HG03097 (cell line): Measurements from ENCODE around the gene S1PR1.
"Not testable (repeated sequence)": the region's sequence is repeated elsewhere in the genome, so short reads cannot be mapped to it uniquely, and the experiment has no call there.

Experiments used
- ATAC-seq: cut with Tn5 transposase; IDR thresholded peaks from one replicate; pipeline ENCODE4 v1.9.1; 2021; ENCODE audit not compliant: unreplicated experiment, low FRiP score

Gene S1PR1

DNA sequence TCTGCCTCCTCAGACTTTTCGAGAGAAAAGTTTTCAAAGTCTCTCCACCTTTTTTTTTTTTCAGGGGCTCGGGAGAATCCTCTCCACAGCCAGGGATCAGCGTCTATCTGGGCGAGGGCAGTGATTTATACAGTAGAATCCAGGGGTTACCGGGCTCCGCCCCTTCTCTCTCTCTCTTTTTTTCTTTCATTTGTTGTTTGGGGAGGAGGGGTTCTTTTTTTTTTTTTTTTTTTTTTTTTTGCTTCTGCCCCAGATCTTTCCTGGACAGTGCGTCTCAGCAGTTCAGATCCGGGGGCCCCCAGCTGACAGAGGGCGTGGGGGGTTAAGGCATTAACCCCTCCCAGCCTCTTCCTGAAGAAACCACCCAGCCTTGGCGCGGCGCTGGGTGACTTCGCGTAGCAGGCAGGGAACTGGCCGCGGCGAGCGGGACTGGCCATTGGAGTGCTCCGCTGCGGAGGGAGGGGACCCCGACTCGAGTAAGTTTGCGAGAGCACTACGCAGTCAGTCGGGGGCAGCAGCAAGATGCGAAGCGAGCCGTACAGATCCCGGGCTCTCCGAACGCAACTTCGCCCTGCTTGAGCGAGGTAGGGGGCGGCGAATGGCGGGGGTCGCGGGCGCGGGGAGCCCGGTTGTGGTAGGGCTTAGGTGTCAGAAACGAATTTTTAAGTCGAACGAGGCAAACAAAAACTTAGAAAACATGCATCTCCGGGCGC lies at the start of gene S1PR1:
TSS of gene S1PR1 (plus strand) at position 504 of the 713 bp plus-strand sequence. CDS start 1,966 bp downstream, outside the sequence.
- peak; percentile 14 for ATAC-seq

DNA sequence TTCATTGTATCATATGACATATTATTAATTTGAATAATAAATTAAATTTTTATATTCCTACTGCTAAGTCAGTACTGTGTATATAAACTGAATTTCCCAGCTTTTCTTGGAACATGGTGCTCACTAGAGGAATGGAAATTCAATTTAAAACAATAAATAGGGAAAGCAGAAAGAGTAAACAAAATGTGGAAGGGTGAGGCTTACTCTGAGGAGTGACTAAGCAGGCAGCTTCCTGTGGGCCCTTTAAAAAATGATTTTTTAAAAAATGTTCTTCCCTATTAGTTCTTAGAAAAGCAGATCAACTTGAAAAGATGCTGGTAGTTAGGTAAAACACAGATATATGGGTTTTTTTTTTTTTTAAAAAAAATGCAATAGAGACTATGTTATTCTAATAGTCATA lies 49.5 kb upstream of the S1PR1 start:
- ATAC-seq, result no peak

DNA sequence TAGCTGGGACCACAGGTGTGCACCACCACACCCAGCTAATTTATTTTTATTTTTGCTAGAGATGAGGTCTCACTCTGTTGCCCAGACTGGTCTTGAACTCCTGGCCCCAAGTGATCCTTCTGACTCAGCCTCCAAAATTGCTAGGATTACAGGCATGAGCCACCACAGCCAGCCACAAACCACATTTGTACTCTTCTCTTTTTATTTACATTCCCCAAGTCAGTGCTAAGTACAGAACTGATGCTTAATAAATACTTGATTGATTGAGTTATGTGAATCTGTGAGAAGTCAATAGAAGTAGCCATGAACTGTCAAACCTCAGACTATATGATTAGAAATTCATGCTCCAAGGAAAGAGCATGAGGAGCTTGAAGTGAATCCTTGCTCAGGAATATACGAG lies 48.5 kb upstream of the S1PR1 start:
- ATAC-seq, result no peak

DNA sequence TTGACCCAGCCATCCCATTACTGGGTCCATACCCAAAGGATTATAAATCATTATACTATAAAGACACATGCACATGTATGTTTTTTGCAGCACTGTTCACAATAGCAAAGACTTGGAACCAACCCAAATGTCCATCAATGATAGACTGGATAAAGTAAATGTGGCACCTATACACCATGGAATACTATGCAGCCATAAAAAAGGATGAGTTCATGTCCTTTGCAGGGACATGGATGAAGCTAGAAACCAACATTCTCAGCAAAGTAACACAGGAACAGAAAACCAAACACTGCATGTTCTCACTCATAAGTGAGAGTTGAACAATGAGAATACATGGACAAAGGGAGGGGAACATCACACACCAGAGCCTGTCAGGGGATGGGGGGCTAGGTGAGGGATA lies 47.9 kb upstream of the S1PR1 start:
- ATAC-seq, result not testable (repeated sequence)

DNA sequence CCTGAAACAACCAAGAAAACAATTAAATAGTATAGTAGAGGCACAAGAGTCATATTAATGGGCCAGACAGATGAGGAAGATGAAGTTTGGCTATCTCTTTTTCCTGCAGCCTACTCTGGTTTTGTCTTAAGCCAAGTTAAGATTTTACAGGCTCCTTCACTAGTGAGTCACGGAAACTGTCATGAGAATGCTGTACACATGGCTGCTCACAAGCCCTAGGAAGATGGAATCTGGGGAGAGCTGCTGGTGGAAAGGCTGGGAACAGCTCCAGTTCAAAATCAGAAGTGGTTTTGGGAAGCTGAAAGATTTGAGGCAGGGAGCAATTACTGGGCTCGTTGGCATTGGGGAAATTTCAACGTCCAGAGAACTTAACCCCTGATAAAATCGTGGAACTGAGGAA lies 46.4 kb upstream of the S1PR1 start:
- ATAC-seq, result no peak

DNA sequence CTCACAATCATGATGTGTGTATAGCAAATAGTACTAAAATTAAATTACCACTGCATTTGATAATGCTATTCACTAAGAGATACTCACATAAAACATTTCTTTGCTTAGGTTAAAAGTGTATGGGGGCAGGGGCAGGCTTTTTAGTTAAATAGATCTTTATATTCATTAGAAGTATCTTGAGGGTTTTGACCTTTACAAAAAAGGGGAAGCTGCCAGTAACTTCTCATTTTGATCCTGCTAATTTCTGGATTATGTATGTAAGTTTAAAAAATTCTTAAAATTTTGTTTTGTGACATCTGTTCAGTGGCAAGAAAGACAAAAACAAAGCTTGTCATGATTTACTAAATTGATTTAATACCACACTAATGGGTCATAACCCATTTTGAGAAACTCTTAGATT lies 45.8 kb upstream of the S1PR1 start:
- no peak for ATAC-seq

DNA sequence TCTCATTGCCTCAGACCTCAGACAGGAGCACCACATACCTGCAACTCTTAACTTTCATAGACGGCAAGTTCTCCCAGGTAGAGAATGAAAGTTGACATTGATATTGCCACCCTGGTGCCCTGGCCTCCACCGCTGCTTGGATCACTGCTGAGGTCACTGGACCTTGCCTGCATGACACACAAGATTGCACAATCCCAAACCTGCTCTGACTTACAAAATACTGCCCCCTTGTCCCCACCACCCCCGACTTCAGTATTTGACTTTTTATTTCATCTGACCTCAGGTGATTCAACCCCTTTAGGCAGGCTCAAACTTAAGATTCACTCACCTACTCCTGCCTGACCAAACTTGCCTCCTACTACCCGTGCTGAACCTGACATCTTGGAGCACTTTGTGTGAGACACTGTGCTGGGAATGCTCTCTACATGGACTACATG lies 43.1 kb upstream of the S1PR1 start:
- no peak for ATAC-seq

DNA sequence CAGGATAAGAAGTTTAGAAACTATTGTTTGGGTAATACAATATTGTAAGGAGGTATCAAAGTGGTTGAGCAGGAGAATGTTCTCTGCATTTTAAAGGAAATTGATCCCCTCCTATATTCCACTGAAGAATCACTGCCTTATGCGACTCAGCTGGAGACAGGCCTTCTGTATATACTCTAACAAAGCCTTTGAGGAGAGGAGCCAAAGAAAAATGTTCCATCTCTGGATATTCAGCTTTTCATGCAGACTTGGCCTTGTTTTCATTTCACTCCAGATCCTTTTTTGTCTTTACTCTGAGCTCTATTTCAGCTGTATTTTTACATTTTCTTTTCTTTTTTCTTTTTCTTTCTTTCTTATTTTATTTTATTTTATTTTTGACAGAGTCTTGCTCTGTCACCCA lies 42.1 kb upstream of the S1PR1 start:
- ATAC-seq, result no peak

DNA sequence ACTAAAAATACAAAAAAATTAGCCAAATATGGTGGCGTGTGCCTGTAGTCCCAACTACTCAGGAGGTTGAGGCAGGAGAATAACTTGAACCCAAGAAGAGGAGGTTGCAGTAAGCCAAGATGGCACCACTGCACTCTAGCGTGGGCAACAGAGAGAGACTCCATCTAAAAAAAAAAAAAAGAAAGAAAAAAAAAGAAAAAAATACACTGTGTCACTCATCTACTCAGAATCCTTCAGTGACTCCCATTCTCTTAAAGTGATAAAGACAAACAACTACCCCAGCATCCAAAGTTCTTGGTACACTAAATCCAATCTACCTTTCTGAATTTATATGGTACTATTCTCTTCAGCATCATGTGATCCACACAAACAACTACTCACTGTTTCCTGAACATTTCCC lies 40.2 kb upstream of the S1PR1 start:
- no peak for ATAC-seq

DNA sequence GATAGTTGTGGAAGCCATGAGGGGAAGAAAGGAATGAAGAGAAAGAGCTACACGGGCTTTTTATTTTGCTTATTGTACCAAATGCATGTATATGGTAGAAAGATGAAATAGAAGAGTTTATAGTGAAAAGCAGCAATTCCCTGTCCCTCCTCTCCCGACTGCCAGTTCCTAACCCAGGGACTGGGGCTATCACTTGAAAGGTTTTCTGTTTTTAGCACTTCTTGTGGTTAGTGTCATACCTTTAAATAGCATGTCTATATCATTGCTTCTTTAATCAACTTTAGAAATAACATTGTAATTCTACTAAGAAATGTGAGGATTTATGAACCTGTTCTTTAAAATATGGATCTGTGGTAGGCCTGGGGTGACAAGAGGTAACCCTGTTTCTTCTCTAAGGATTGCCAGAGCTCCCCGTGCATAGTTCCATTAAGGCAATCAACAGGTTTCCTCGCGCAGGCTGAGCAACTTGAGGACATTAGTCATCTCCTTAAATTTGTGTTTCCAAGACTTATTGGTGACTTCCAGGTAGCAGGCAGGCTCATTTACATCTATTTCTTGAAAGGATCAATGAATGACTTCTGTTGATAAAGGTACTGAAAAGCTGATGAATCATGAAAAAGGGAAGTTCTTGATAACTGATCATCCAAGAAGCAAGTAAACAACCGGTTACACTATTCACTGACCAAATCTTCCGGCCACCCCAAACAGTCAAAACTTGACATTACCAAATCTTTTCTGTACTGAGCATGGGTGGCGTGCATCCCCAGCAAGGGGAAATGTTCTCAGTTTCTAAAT lies 37.8 kb upstream of the S1PR1 start:
- peak; percentile 95 for ATAC-seq

DNA sequence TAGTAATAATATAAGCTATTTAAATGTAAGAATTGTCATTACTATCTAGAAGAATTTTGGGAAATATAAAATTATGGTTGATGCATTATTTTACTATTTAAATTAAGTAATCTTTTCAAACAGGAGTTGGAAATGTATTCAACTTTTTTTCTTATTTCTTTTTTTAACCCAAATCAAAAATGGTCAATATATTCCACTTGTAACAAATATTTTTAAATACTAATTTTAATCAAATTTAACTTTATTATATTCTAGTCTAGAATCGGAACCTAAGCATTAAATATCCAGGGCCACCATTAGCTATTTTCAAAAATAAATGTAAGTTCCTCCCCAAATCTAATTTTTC lies 37.2 kb upstream of the S1PR1 start:
- no peak for ATAC-seq

DNA sequence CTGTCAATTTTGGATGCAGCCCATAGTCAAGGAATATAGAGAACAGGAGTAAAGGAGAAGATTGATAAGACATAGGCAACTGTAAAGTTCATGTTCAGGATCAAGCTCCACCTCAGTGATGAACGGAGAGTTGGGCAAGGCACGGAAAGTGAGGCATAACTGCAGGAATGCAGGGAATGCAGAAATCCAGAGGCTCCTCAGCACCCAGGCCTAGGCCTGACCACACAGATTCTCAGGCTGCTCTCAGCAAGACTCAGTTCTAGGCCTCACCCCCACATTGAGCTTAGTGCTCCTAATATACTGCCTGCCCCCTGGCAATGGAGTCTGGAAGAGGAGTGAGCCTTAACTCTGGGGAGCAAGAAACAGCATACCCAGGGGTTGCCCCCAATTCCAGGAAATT lies 36.3 kb upstream of the S1PR1 start:
- no peak for ATAC-seq

DNA sequence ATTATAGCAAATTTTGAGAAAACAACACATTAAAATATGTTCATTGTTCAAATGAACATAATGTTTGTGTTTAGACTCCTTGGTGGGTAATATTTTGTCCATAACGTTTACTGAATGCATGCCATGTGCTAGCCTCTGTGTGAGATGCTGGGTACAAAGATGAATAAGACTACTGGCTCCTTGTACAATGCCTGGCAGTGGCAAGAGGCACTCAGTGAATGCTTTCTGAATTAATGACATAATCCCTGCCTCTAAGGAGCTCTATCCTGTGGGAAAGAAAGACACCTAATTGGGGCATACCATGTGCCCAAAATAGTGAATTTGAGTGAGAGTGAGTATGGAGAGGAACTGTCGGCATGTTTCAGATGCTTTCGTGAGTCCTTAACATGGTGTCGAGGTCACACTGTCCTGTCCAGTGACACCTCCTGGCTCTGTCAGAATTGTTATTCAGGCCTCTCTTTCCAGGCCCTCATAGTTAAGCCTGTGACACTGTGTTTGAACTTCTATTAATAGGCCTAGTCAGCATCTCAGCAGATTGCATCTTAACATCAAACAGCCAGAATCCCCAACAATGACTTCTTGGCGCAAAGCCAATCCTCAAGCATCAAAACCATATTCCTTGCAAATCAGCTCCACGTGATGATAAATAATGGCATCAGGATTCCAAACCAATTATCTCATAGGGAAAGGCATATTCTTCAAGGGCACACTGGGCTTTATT lies 32.8 kb upstream of the S1PR1 start:
- no peak for ATAC-seq

DNA sequence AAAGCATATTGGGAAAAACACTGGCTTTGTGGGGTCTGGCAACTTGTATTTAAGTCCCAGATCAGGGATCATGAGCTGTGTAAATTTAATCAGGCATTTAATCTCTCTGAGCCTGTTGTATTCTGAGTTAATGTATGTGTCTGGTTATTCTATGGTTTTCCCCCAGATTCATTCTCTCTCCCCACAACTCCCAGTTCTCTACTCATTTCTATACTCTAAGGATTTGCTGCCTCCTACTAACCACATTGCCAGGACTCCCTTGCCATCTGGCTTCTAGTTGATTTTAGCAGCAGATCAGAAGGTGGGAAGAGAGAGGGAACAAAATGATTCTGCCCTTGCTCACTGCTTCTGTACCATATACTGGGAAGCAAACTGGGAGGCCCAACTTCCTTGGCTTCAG lies 31.4 kb upstream of the S1PR1 start:
- ATAC-seq, result no peak

DNA sequence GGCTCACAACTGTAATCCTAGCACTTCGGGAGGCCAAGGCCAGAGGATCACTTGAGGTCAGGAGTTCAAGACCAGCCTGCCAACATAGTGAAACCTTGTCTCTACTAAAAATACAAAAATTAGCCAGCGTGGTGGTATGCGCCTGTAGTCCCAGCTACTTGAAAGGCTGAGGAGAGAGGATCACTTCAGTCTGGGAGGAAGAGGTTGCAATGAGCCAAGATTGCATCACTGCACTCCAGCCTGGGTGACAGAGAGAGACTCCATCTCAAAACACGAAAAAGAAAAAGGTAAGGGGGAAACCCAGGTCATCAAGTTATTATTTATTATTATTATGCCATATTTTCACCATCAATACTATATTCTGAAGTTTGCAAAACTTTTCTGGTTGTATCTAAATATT lies 30.7 kb upstream of the S1PR1 start:
- not testable (repeated sequence) for ATAC-seq

DNA sequence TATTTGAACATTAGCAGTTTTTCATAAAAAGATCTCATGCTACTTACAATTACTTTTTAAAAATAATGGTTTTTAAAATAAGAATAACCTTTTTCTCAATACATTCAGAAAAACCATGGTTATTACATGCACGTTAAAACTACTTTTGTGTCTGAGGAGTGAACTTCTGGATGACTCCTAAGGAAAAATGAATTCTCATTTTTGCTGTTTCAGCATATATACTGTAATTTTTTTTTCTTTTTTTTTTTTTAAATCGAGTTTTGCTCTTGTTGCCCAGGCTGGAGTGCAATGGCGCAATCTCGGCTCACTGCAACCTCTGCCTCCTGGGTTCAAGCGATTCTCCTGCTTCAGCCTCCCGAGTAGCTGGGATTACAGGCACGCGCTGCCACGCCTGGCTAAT lies 29.5 kb upstream of the S1PR1 start:
- ATAC-seq, result not testable (repeated sequence)

DNA sequence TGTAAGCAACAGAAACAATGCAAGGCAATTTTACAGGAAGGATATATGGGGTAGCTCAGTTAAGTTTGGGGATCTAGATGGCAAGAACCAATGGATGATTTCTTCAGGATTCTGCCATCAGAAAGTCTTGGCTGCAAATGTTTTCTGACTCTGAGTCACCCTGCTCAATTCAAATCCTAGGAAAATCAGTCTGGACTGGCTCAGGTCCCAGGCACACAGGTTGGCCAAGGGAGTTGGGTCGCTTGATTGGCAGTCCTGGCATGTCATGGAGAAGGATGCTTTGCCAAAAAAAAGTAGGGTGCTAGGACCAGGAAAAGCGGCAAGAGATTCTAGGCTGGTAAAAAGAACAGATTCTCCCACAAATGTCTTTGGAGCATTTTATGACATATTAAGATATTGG lies 28.9 kb upstream of the S1PR1 start:
- ATAC-seq, result no peak

DNA sequence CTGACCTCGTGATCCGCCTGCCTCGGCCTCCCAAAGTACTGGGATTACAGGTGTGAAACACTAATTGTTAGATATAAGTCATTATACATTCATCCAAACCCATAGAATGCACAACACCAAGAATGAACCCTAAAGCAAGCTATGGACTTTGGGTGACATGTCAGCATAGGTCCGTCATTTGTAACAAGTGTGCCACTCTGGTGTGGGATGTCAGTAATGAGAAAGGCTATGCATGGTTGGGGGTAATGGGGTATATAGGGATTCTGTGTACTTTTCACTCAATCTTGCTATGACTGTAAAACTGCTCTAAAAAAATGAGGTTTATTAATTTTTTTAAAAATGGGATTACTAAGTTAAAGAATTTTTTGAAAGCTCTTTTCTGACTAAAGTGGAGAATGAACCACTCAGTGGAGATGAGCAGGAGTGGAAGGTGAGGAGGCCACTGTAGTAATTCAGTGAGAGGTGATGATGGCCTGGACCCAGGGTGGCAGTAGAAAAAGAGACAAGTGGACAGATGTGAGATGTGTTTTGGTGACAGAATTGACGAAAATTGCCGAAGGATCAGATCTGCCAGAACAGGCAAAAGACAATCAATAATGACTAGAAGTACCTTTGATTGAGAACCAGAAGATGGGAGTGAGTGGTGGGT lies 21.3 kb upstream of the S1PR1 start:
- ATAC-seq, result no peak

DNA sequence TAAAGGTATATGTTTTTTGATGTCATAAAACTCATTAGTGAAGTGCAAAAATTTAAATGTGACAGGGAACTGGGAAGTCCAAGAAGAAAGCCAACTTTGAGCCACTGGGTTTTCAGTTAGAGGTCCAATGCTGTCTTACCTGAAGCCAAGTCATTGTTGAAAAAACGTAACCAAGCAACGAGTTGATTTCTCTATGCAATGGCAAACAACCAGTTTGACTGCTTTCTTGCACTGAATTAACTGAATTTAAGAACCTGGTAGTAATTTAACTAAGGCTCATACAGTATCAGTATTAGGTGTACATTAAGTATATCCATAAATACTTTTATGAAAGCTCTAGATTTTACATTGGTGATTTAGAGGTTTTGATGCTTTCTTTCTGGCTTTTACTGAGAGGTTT lies 20.2 kb upstream of the S1PR1 start:
- ATAC-seq, result no peak

DNA sequence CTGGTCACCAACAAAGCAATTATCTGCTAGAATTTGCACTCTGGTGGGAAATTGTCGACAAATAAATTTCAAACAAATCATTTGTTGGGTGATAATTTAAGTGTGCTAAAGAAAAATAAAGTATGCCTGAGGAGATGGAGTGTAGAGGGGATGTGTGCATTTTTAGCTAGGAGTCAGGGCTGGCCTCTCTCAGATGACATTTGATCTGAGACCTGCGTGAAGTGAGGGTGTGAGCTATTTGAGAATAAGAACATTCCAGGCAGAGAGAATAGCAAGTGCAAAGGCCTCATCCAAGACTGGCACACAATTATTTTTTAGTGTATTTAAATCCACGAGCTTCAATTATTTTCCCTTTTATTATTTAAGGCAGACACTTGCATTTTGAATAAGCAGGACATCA lies 19.7 kb upstream of the S1PR1 start:
- ATAC-seq, result no peak

DNA sequence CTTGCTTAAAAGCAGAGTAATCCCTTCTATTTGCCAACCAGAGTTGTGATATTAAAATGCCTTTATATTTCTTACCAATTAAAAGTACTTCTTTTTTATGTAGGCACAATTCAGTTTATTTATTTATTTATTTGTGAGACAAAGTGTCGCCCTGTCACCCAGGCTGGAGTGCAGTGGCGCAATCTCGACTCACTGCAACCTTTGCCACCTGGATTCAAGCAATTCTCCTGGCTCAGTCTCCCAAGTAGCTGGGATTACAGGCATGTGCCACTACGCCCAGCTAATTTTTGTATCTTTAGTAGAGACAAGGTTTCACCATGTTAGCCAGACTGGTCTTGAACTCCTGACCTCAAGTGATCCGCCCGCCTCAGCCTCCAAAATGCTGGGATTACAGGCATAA lies 17.9 kb upstream of the S1PR1 start:
- ATAC-seq, result not testable (repeated sequence)
